Measurements from ENCODE around the gene MYO5C.

The MYO5C gene

DNA sequence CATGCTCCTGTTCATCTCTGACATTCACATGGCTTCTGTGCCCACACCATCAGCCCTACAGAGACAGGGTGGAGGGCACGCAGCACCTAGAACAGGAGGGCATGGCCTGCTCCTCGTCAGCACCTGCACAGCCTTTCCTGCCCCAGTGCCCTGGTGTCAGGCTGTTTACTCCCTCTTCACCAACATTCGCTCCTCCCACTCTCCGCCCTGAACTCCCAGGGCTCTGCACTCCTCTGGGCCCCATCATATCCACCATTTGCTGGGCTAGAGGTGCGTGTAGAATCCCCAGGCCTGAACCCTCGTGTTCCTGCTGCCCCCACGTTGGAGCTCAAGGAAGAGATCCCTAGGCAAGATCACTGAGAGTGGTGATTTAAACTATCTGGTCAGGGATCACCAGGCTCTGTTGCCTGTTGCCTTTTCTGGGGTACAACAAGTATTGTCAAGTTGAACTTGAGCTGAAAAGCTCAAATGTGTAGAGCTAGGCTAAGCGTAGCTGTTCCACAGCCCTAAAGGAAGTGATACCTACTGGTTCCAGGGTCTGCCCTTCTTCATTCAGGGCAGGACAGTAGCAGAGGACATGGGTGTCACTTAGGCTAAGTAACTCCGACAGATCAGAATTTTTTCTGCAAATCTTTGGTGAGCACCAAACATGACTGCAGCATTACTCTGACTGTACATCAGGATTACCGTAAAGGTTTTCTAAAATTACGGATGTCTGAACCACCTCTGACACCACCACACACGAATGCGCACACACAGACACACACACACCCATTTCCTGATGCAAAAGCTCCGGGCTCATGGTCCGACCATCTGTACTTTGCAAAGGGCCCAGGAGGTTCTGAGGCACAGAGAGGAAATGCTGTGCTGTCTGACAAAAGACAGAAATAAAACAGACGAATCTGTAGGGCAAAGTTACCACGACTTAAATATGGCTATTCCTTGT lies 60.7 kb downstream of the MYO5C start:
- H3K9me3 ChIP-seq = no peaks in the 10 kb centered on the region
- H3K36me3 ChIP-seq = peaks cover 0 to 35% (median 0%) of the 10 kb centered on the region in 3 donors
- intact Hi-C loops (cut with DNase I; ENCODE audit: low total_unique reads) = no loop called here
- DNase-seq = no peak
- H3K4me3 ChIP-seq = no peak overlapping the region
- no peaks in the 10 kb centered on the region for H3K4me1 ChIP-seq
- H3K27ac ChIP-seq = no peak overlapping the region
- no peaks in the 10 kb centered on the region for H3K27me3 ChIP-seq
- TF ChIP-seq, protein P1, sequence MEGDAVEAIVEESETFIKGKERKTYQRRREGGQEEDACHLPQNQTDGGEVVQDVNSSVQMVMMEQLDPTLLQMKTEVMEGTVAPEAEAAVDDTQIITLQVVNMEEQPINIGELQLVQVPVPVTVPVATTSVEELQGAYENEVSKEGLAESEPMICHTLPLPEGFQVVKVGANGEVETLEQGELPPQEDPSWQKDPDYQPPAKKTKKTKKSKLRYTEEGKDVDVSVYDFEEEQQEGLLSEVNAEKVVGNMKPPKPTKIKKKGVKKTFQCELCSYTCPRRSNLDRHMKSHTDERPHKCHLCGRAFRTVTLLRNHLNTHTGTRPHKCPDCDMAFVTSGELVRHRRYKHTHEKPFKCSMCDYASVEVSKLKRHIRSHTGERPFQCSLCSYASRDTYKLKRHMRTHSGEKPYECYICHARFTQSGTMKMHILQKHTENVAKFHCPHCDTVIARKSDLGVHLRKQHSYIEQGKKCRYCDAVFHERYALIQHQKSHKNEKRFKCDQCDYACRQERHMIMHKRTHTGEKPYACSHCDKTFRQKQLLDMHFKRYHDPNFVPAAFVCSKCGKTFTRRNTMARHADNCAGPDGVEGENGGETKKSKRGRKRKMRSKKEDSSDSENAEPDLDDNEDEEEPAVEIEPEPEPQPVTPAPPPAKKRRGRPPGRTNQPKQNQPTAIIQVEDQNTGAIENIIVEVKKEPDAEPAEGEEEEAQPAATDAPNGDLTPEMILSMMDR (IDR thresholded peaks at IDR 0.05) = no peak

DNA sequence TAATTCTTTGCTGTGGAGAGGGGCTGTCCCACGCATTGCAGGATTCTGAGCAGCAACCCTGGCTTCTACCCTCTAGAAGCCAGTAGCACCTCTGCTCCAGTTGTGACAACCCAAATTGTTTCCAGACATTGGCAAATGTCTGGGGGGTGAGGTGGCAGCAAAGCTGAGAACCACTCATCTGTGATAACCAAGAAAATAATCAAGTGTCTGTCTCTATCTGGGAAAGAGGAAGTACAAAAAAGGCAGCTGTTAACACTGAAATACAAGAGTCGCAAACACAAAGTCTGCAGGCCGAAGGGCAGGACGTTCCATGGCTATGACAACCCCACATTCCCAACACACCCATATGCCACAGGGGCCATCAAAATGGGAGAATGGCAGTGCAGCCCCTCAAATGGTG lies 62.2 kb downstream of the MYO5C start:
- Histone ChIP-seq H3K4me1 (no peaks in the 10 kb centered on the region), H3K9me3 (no peaks in the 10 kb centered on the region), H3K36me3 (peaks cover 0 to 31% (median 0%) of the 10 kb centered on the region in 3 donors), H3K27me3 (no peaks in the 10 kb centered on the region), H3K4me3 (no peak overlapping the region), H3K27ac (no peak overlapping the region)
- TF ChIP-seq, protein P1 (IDR thresholded peaks at IDR 0.05) = no peak
- no peak for DNase-seq
- intact Hi-C loops (cut with DNase I; ENCODE audit: low total_unique reads) = no loop called here

DNA sequence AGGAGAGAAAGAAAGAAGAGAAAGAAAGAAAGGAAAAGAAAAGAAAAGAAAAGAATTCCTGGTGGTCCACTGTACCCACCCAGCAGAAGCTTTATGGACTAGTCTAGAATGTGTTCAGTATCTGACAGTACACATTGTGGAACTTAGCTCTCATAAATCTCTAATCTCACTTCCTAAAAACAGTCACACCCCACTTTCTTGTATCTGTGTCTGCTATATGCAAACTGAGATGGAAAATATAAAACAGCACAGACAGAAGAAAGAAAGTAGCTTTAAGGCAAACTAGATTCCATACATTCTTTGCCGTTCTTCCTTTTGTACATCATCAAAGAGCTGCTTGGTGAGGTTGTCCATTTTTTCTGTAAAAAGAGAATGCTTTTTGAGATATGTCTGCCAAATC lies 63.3 kb downstream of the MYO5C start:
- DNase-seq = no peak
- Histone ChIP-seq H3K4me3 (no peak overlapping the region), H3K27ac (no peak overlapping the region), H3K4me1 (no peaks in the 10 kb centered on the region), H3K27me3 (no peaks in the 10 kb centered on the region), H3K36me3 (peaks cover 0 to 28% (median 0%) of the 10 kb centered on the region in 3 donors), H3K9me3 (no peaks in the 10 kb centered on the region)
- intact Hi-C loops (cut with DNase I; ENCODE audit: low total_unique reads) = no loop called here
- TF ChIP-seq, protein P1 (IDR thresholded peaks at IDR 0.05) = no peak

DNA sequence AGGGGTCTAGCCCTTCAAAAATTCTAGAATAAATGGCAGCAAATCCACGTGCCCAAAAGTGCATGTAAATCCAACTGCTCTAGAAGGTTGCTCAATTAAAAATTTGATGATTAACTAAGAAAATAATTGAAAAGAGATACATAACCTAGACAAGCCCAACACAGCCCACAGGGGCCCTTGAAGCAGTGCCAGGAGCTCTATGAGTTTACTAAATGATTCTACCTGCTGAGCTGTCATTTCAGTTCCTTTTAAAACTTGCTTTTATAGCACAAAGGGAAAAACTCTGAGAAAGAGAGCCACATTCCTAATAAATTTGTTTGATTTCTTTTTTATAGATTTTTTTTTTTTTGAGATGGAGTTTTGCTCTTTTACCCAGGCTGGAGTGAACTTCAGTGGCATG lies 65.5 kb downstream of the MYO5C start:
- no peaks in the 10 kb centered on the region for H3K9me3 ChIP-seq
- H3K4me3 ChIP-seq = no peak overlapping the region
- TF ChIP-seq, protein P1 (IDR thresholded peaks at IDR 0.05) = no peak
- no peaks in the 10 kb centered on the region for H3K4me1 ChIP-seq
- H3K36me3 ChIP-seq = peaks cover 0 to 7% (median 0%) of the 10 kb centered on the region in 3 donors
- no peaks in the 10 kb centered on the region for H3K27me3 ChIP-seq
- H3K27ac ChIP-seq = no peak overlapping the region
- DNase-seq = no peak
- intact Hi-C loops (cut with DNase I; ENCODE audit: low total_unique reads) = no loop called here

DNA sequence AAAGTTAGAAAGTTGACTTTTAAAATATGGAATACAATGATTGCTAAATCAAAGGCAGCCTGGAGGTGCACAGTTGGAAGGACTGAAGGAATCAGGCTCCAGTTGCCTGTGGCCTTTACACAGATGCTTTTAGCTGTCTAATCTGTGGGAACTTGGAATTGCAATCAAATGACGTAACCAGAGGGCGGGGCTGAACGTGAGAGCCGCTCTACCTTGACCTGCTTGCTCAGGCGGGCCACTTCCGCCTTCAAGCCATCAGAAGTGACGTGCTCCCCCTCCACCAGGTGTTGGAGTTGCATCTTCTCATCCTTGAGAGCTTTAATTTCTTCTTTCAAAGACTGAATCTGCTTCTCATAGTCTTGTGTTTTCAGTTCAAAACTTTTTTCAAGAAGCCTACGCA lies 66.7 kb downstream of the MYO5C start:
- DNase-seq = no peak
- Histone ChIP-seq H3K4me1 (no peaks in the 10 kb centered on the region), H3K9me3 (no peaks in the 10 kb centered on the region), H3K36me3 (no peaks in the 10 kb centered on the region), H3K27me3 (no peaks in the 10 kb centered on the region), H3K4me3 (no peak overlapping the region), H3K27ac (no peak overlapping the region)
- intact Hi-C loops (cut with DNase I; ENCODE audit: low total_unique reads) = no loop called here
- TF ChIP-seq, protein P1 (IDR thresholded peaks at IDR 0.05) = no peak

All from tibial artery (tissue), 4 donors.